VCaP (cell line): ENCODE results near the gene HHAT.

ENCODE experiments used
- H3K27ac ChIP-seq: fragments of 450-650 bp; 2 replicates; pipeline ENCODE4 v1.5.1; 2017
- CTCF ChIP-seq: fragments of 450-650 bp; conservative IDR thresholded peaks from 2 replicates; pipeline ENCODE4 v1.5.1; 2017; ENCODE audit warnings: mild to moderate bottlenecking, moderate library complexity

HHAT gene

GRCh38 chr1:210376836-210377372, 48.2 kb downstream of the HHAT start:
- no peak overlapping the region for H3K27ac ChIP-seq
- TF ChIP-seq CTCF = no peak

- no peak for TF ChIP-seq CTCF
- no peak overlapping the region for H3K27ac ChIP-seq
These were observed 49.1 kb downstream of the HHAT start for GRCh38 chr1:210377731-210378333.

- no peak for TF ChIP-seq CTCF
- no peak overlapping the region for H3K27ac ChIP-seq
These were observed 50.0 kb downstream of the HHAT start for GRCh38 chr1:210378736-210379135.

GRCh38 chr1:210381934-210382333, 53.2 kb downstream of the HHAT start:
- TF ChIP-seq CTCF = no peak
- no peak overlapping the region for H3K27ac ChIP-seq

- H3K27ac ChIP-seq = peak overlapping the region; percentile 66
- no peak for TF ChIP-seq CTCF
These were observed 55.9 kb downstream of the HHAT start for GRCh38 chr1:210384625-210385024.

- H3K27ac ChIP-seq = peak overlapping the region; percentile 66
- no peak for TF ChIP-seq CTCF
These were observed 56.5 kb downstream of the HHAT start for GRCh38 chr1:210385228-210385627.

GRCh38 chr1:210394281-210394821, 65.6 kb downstream of the HHAT start:
- TF ChIP-seq CTCF = no peak
- no peak overlapping the region for H3K27ac ChIP-seq
